H1 (cell line): ENCODE data around the gene ANXA6. TPM values are rescaled to one million over a fixed set of nuclear protein-coding genes. Genes with fewer than 3 reads are reported as not detected.

Source experiments
- CTCF ChIA-PET: fragments of 300-600 bp; sonication (Branson Sonifier 250); formaldehyde crosslinking; loops from one replicate; lab custom pipeline; 2021; ENCODE audit not compliant: partially characterized antibody; lab: Charles Lee
- POLR2A ChIA-PET: fragments of 300-600 bp; sonication (Branson Sonifier 250); formaldehyde crosslinking; loops from one replicate; lab custom pipeline; 2021; ENCODE audit warnings: inconsistent platforms; ENCODE audit not compliant: partially characterized antibody; lab: Charles Lee
- DNase-seq, 2 experiments: peaks; one replicate each; pipeline versions ENCODE4 v3.0.0 to v3.0.0-alpha.2; 2010 to 2022; ENCODE audit warnings: low spot score in 2 of 2, low read depth in 1 of 2, mixed read lengths in 1 of 2
- FAIRE-seq: peaks from 2 replicates; lab custom pipeline; 2011; peaks lifted over from hg19 to GRCh38; lab: Jason Lieb, UNC
- H2AFZ ChIP-seq: 2 replicates; pipeline ENCODE4 v1.8.1; 2012; ENCODE audit warnings: low read length, inconsistent platforms
- H2AK5ac ChIP-seq: 2 replicates; pipeline ENCODE4 v1.6.1; 2013; ENCODE audit warnings: low read depth, low read length
- H2BK120ac ChIP-seq: replicated peaks from 2 replicates; pipeline ENCODE3; 2013; ENCODE audit warnings: low read depth, low read length, inconsistent platforms
- H2BK12ac ChIP-seq: 2 replicates; pipeline ENCODE4 v1.6.1; 2013; ENCODE audit warnings: low read depth, low read length
- H2BK15ac ChIP-seq: 2 replicates; pipeline ENCODE4 v1.6.1; 2013; ENCODE audit warnings: low read length
- H2BK20ac ChIP-seq: 2 replicates; pipeline ENCODE4 v1.6.1; 2013; ENCODE audit warnings: low read length
- H2BK5ac ChIP-seq: 2 replicates; pipeline ENCODE4 v1.6.1; 2013; ENCODE audit warnings: low read depth, low read length
- H3K14ac ChIP-seq: 2 replicates; pipeline ENCODE4 v1.6.1; 2013; ENCODE audit warnings: inconsistent platforms; ENCODE audit not compliant: insufficient read length
- H3K18ac ChIP-seq: 2 replicates; pipeline ENCODE4 v1.6.1; 2013; ENCODE audit warnings: low read length; ENCODE audit errors: extremely low read depth
- H3K23ac ChIP-seq: 2 replicates; pipeline ENCODE4 v1.6.1; 2013; ENCODE audit warnings: inconsistent platforms; ENCODE audit not compliant: insufficient read length
- H3K23me2 ChIP-seq: 2 replicates; pipeline ENCODE4 v1.6.1; 2013; ENCODE audit warnings: low read depth, low read length
- H3K27ac ChIP-seq: 2 replicates; pipeline ENCODE4 v1.6.1; 2011; ENCODE audit warnings: low read depth, low read length, inconsistent platforms
- H3K27me3 ChIP-seq, 4 experiments: replicated peaks in 1 of 4; 1 replicate in 1 of 4; 2 replicates in 3 of 4; pipeline versions ENCODE4 v1.6.1 to v1.8.1; 2011 to 2013; ENCODE audit warnings: low read length in 3 of 4, mild to moderate bottlenecking in 3 of 4, inconsistent platforms in 2 of 4, mixed read lengths in 2 of 4, moderate library complexity in 1 of 4; ENCODE audit not compliant: control insufficient read depth in 3 of 4, insufficient read depth in 3 of 4; ENCODE audit errors: extremely low read depth in 1 of 4
- H3K36me3 ChIP-seq, 4 experiments: 2 replicates each; pipeline versions ENCODE4 v1.6.1 to v1.8.1; 2011 to 2013; ENCODE audit warnings: mild to moderate bottlenecking in 4 of 4, low read length in 3 of 4, moderate library complexity in 2 of 4, control low read depth in 1 of 4, inconsistent platforms in 1 of 4; ENCODE audit not compliant: insufficient read depth in 4 of 4, control insufficient read depth in 2 of 4
- H3K4ac ChIP-seq: replicated peaks from 2 replicates; pipeline ENCODE3; 2013; ENCODE audit warnings: low read length, low read depth, mixed read lengths, inconsistent platforms; ENCODE audit not compliant: insufficient read length
- H3K4me1 ChIP-seq, 4 experiments: replicated peaks in 1 of 4; 1 replicate in 1 of 4; 2 replicates in 3 of 4; pipeline versions ENCODE4 v1.6.1 to v1.8.1; 2011 to 2013; ENCODE audit warnings: low read length in 3 of 4, inconsistent platforms in 2 of 4, mixed read lengths in 1 of 4; ENCODE audit not compliant: insufficient read depth in 4 of 4, control insufficient read depth in 3 of 4
- H3K4me2 ChIP-seq, 2 experiments: 2 replicates each; pipeline versions ENCODE4 v1.6.1 to v1.8.1; 2011 to 2013; ENCODE audit warnings: low read depth in 2 of 2, low read length in 2 of 2, control low read depth in 1 of 2, inconsistent platforms in 1 of 2, mild to moderate bottlenecking in 1 of 2; ENCODE audit not compliant: insufficient read depth in 1 of 2
- H3K4me3 ChIP-seq, 4 experiments: fragments of 200-600, 300-600 bp in 1 of 4; sonication (generic), shearing (Covaris generic), sonication (Bioruptor Twin) in 1 of 4; 2 replicates each; pipeline versions ENCODE4 v1.5.1 to v1.8.1; 2011 to 2016; ENCODE audit warnings: low read length in 4 of 4, low read depth in 3 of 4, control low read depth in 2 of 4, inconsistent platforms in 2 of 4, mild to moderate bottlenecking in 2 of 4, mixed read lengths in 1 of 4, moderate library complexity in 1 of 4; ENCODE audit not compliant: insufficient read depth in 2 of 4; ENCODE audit errors: extremely low read depth in 1 of 4
- H3K56ac ChIP-seq: replicated peaks from 2 replicates; pipeline ENCODE3; 2013; ENCODE audit warnings: low read depth, mild to moderate bottlenecking, mixed read lengths, low read length, inconsistent platforms; ENCODE audit not compliant: insufficient read length
- H3K79me1 ChIP-seq: 2 replicates; pipeline ENCODE4 v1.6.1; 2013; ENCODE audit warnings: low read depth, low read length, control low read depth
- H3K79me2 ChIP-seq, 2 experiments: 2 replicates each; pipeline versions ENCODE4 v1.6.1 to v1.8.1; 2012 to 2013; ENCODE audit warnings: low read length in 2 of 2, mild to moderate bottlenecking in 2 of 2, inconsistent platforms in 1 of 2; ENCODE audit not compliant: insufficient read depth in 2 of 2, control insufficient read depth in 1 of 2
- H3K9ac ChIP-seq, 4 experiments: replicated peaks in 1 of 4; 1 replicate in 1 of 4; 2 replicates in 3 of 4; pipeline versions ENCODE4 v1.6.1 to v1.8.1; 2011 to 2013; ENCODE audit warnings: low read depth in 3 of 4, low read length in 3 of 4, control low read depth in 2 of 4, mild to moderate bottlenecking in 2 of 4, moderate library complexity in 2 of 4, inconsistent platforms in 1 of 4; ENCODE audit errors: extremely low read depth in 1 of 4
- H3K9me3 ChIP-seq, 2 experiments: 2 replicates each; pipeline versions ENCODE4 v1.6.1 to v1.8.1; 2012 to 2013; ENCODE audit warnings: mild to moderate bottlenecking in 2 of 2, moderate library complexity in 2 of 2, control low read depth in 1 of 2, inconsistent platforms in 1 of 2, low read depth in 1 of 2, low read length in 1 of 2, mixed read lengths in 1 of 2; ENCODE audit not compliant: insufficient read depth in 2 of 2
- H4K20me1 ChIP-seq, 2 experiments: replicated peaks in 1 of 2; 2 replicates each; pipeline versions ENCODE3 to v1.8.1; 2011 to 2013; ENCODE audit warnings: inconsistent platforms in 2 of 2, low read length in 2 of 2, mild to moderate bottlenecking in 1 of 2; ENCODE audit not compliant: insufficient read depth in 2 of 2, control insufficient read depth in 1 of 2
- H4K5ac ChIP-seq: 2 replicates; pipeline ENCODE4 v1.6.1; 2013; ENCODE audit warnings: low read length, low read depth, mixed read lengths, inconsistent platforms; ENCODE audit not compliant: insufficient read length
- H4K8ac ChIP-seq: 2 replicates; pipeline ENCODE4 v1.8.0; 2013; ENCODE audit warnings: mild to moderate bottlenecking, moderate library complexity, low read length, inconsistent platforms; ENCODE audit not compliant: insufficient read depth; ENCODE audit errors: extremely low read depth
- H4K91ac ChIP-seq: replicated peaks from 2 replicates; pipeline ENCODE3; 2013; ENCODE audit warnings: low read length, mixed read lengths, inconsistent platforms; ENCODE audit not compliant: insufficient read length
- BACH1 ChIP-seq: IDR thresholded peaks from 2 replicates; pipeline ENCODE4 v1.6.1; 2012; ENCODE audit warnings: low read length, improper control_type of control experiment
- CREB1 ChIP-seq: IDR thresholded peaks from 2 replicates; pipeline ENCODE4 v1.6.1; 2012; ENCODE audit warnings: inconsistent platforms
- GTF2F1 ChIP-seq: IDR thresholded peaks from 2 replicates; pipeline ENCODE4 v1.6.1; 2012; ENCODE audit warnings: low read depth, low read length, improper control_type of control experiment, borderline replicate concordance
- PHF8 ChIP-seq: fragments of 200-600 bp; sonication (generic); conservative IDR thresholded peaks from 2 replicates; pipeline ENCODE4 v1.7.1; 2012; ENCODE audit warnings: low read depth, mild to moderate bottlenecking, inconsistent platforms, low read length, moderate library complexity
- POU5F1 ChIP-seq: IDR thresholded peaks from 2 replicates; pipeline ENCODE4 v1.6.1; 2011; ENCODE audit warnings: low read depth, mild to moderate bottlenecking, low read length, moderate library complexity
- RXRA ChIP-seq: IDR thresholded peaks from 2 replicates; pipeline ENCODE4 v1.6.1; 2011; ENCODE audit warnings: low read depth, mild to moderate bottlenecking, low read length, moderate library complexity; ENCODE audit not compliant: insufficient read depth
- SAP30 ChIP-seq: fragments of 300-600 bp; sonication (generic); IDR thresholded peaks from 2 replicates; pipeline ENCODE4 v1.7.1; 2012; ENCODE audit warnings: low read length, moderate library complexity, mild to moderate bottlenecking, inconsistent platforms; ENCODE audit not compliant: insufficient read depth, insufficient replicate concordance
- SIN3A ChIP-seq, 2 experiments: IDR thresholded peaks in 1 of 2; conservative IDR thresholded peaks in 1 of 2; 2 replicates each; pipeline ENCODE4 v1.6.1; 2011 to 2012; ENCODE audit warnings: low read length in 2 of 2, improper control_type of control experiment in 1 of 2, low read depth in 1 of 2, mild to moderate bottlenecking in 1 of 2
- SIRT6 ChIP-seq: IDR thresholded peaks from one replicate; pipeline ENCODE4 v1.7.1; 2012; ENCODE audit warnings: low read length, inconsistent platforms
- SIX5 ChIP-seq: IDR thresholded peaks from 2 replicates; pipeline ENCODE4 v1.6.1; 2011; ENCODE audit warnings: mild to moderate bottlenecking, low read depth, low read length
- SP1 ChIP-seq: IDR thresholded peaks from 2 replicates; pipeline ENCODE4 v1.6.1; 2011; ENCODE audit warnings: low read depth, low read length
- TAF1 ChIP-seq: IDR thresholded peaks from 2 replicates; pipeline ENCODE4 v1.6.1; 2011; ENCODE audit warnings: mild to moderate bottlenecking, low read depth, low read length
- TAF7 ChIP-seq: optimal IDR thresholded peaks from 2 replicates; pipeline ENCODE3; 2011; ENCODE audit warnings: low read depth, mild to moderate bottlenecking, inconsistent platforms, low read length, moderate library complexity, borderline replicate concordance
- TCF12 ChIP-seq: IDR thresholded peaks from 2 replicates; pipeline ENCODE4 v1.6.1; 2011; ENCODE audit warnings: low read depth, mild to moderate bottlenecking, low read length
- ZNF274 ChIP-seq: IDR thresholded peaks from 2 replicates; pipeline ENCODE4 v1.7.0; 2012; ENCODE audit warnings: low read length, borderline replicate concordance; ENCODE audit errors: extremely low read depth
- WGBS, 2 experiments: shearing (Covaris generic) in 1 of 2; methylation state at CpG; one replicate each; pipeline versions ENCODE4 v1.1.6 to v1.1.7; 2013 to 2015; ENCODE audit warnings: low lambda C conversion rate in 2 of 2, mixed read lengths in 2 of 2, inconsistent platforms in 1 of 2, low coverage in 1 of 2, missing lambda C conversion rate in 1 of 2; ENCODE audit not compliant: insufficient replicate concordance in 2 of 2, insufficient coverage in 1 of 2, insufficient read length in 1 of 2; ENCODE audit errors: extremely low coverage in 1 of 2, missing lambda C conversion rate in 1 of 2; 5-methylcytosine and 5-hydroxymethylcytosine counted together
- polyA plus RNA-seq, 7 experiments: library from polyadenylated mRNA; depleted of rRNA in 3 of 7; stranded (reverse) in 5 of 7; unstranded in 2 of 7; fragments of >200 nt in 5 of 7; fragments of 200-250 nt in 2 of 7; gene quantifications; 1 replicate in 5 of 7; 2 replicates in 1 of 7; 4 replicates in 1 of 7; pipeline versions ENCODE4 v1.2.1 to v1.2.3, GENCODE V29; 2011 to 2013; ENCODE audit warnings: missing spikeins in 2 of 7, mixed read lengths in 2 of 7
- total RNA-seq: library from RNA; stranded (reverse); fragmentation: NEBNext Ultra II Directional; extraction: Animal tissue kit (Norgen Biotek cat#: 25700); gene quantifications from 2 replicates; pipeline ENCODE4 v1.2.1, GENCODE V29; 2021

Gene ANXA6
- total and polyA plus RNA-seq, 2 of the 8 experiments (the other 6 are each of a cell fraction or from before 2014, with no cell fraction given), result 61.3 to 78.6 TPM

- Histone ChIP-seq H2BK5ac (no peak overlapping the region), H2BK15ac (no peak overlapping the region), H3K56ac (no peak overlapping the region), H2BK20ac (no peak overlapping the region), H2BK12ac (no peak overlapping the region), H3K23me2 (peaks cover 2% of the 10 kb centered on the region; the same call in 1 of the 2 replicates), H2AK5ac (no peak overlapping the region), H2AFZ (no peak overlapping the region), H3K4me2 (no peak overlapping the region), H3K27me3 (no peaks in the 10 kb centered on the region; a peak in 1 of 7 replicates), H4K91ac (no peak overlapping the region), H3K36me3 (peaks cover 0 to 15% (median 7%) of the 10 kb centered on the region in 4 experiments; a peak in 5 of 8 replicates), H3K4me3 (no peak overlapping the region), H3K4ac (no peak overlapping the region), H3K14ac (no peak overlapping the region), H2BK120ac (no peak overlapping the region), H4K20me1 (peaks cover 2 to 4% of the 10 kb centered on the region in 2 experiments), H3K27ac (no peak overlapping the region), H3K79me2 (no peaks in the 10 kb centered on the region), H3K18ac (no peak overlapping the region), H4K5ac (no peak overlapping the region), H3K79me1 (no peaks in the 10 kb centered on the region), H4K8ac (no peak overlapping the region), H3K9ac (no peak overlapping the region), H3K9me3 (no peaks in the 10 kb centered on the region), H3K4me1 (no peaks in the 10 kb centered on the region), H3K23ac (no peak overlapping the region)
- WGBS, 2 experiments, result 84% methylated on average over 5 of the region's 5 CpGs; no CpG with 5 or more reads in 1 of the 2 experiments
- CTCF ChIA-PET, result interaction anchor here (1.2 to 29.9 kb wide), 7 partner anchors 10 to 104 kb away, joined by 3 to 777 read pairs (median 10); partner anchors contain the start of gene TNIP1
- DNase-seq, result no peak
- POLR2A ChIA-PET, result interaction anchor here (0.9 to 1.4 kb wide), 2 partner anchors 10 to 25 kb away, joined by 3 read pairs; partner anchors contain the start of gene TNIP1
- no peak for FAIRE-seq
- no peak for TF ChIP-seq TAF1
- no peak for TF ChIP-seq SIX5
- TF ChIP-seq BACH1, result no peak
- no peak for TF ChIP-seq TCF12
- TF ChIP-seq PHF8, result no peak
- no peak for TF ChIP-seq ZNF274
- TF ChIP-seq SIN3A (conservative IDR thresholded peaks at IDR 0.05 in 1 of 2, IDR thresholded peaks at IDR 0.05 in 1 of 2; ENCODE audit: low read depth in 1 of 2, low read length in 2 of 2), result no peak
- no peak for TF ChIP-seq SIRT6
- no peak for TF ChIP-seq SP1
- TF ChIP-seq RXRA, result no peak
- TF ChIP-seq GTF2F1, result no peak
- no peak for TF ChIP-seq CREB1
- no peak for TF ChIP-seq POU5F1
- no peak for TF ChIP-seq SAP30
- no peak for TF ChIP-seq TAF7
These were observed 51.5 kb downstream of the ANXA6 start for GRCh38 chr5:151106043-151106442.
